ENCODE results near the gene RAB8B. TPM values are rescaled to one million over a fixed set of nuclear protein-coding genes. Genes with fewer than 3 reads are reported as not detected.
"Not testable (repeated sequence)": the region's sequence is repeated elsewhere in the genome, so short reads cannot be mapped to it uniquely, and the experiment has no call there.

RAB8B gene
- polyA plus RNA-seq, 1 donor: 37.1 TPM

DNA sequence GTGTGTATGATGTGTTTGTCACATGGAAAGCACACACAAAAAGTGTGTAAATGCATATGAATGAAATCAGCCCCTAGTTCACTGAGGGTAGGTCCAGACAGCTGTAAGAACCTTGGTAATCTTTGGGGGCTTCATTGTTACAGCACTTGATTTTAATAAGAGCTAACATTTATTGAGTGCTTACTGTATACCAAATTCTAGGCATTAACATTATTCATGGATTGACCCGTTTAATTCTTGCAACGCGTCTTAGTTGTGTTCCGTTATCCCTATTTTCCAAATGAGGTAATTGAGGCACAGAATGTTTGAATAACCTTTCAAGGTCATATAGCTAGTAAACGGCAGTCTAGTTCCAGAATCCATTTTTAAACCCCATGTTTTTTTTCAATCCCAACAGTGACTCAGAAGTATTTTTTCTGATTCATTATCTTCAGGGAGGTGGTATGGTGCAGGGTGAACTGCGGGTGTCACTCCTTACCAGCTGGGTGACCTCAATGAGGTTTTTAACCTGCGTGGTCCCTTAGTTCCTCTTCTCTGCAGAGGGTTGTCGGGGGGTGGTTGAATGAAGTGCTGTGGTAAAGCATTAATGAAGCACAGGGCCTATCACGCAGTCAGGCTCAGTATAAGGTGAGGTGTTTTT lies 14.2 kb downstream of the RAB8B start:
- DNase-seq: no peak

DNA sequence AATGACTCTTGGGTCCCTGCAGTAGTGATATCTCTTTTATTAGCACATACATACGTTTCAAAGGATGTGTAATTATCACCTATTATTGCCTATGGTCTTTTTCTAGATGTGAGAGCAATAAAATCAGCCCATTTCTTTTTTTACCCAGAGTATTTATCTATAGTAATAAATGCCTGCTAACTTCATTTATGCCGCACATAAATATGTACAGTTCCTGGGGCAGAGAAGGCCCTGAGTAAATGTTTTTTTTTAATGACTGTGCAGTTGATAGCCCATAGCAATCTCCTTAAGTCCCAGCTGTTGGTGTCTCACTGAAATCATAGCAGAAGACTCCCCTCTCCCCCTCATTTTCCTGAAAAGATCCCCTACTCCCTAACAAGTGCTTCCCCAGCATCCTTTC lies 16.7 kb downstream of the RAB8B start:
- DNase-seq: no peak

DNA sequence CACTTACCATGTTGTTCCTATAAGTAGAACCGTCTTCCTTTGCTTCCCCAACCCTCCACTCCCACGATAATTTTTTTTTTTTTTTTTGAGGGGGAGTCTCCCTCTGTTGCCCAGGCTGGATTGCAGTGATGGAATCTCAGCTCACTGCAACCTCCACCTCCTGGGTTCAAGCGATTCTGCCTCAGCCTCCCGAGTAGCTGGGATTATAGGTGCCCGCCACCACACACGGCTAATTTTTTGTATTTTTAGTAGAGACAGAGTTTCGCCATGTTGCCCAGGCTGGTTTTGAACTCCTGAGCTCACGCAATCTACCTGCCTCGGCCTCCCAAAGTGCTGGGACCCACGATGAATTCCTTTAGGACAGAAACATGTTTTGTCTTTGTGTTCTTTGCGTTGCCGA lies 19.4 kb downstream of the RAB8B start:
- DNase-seq: not testable (repeated sequence)

DNA sequence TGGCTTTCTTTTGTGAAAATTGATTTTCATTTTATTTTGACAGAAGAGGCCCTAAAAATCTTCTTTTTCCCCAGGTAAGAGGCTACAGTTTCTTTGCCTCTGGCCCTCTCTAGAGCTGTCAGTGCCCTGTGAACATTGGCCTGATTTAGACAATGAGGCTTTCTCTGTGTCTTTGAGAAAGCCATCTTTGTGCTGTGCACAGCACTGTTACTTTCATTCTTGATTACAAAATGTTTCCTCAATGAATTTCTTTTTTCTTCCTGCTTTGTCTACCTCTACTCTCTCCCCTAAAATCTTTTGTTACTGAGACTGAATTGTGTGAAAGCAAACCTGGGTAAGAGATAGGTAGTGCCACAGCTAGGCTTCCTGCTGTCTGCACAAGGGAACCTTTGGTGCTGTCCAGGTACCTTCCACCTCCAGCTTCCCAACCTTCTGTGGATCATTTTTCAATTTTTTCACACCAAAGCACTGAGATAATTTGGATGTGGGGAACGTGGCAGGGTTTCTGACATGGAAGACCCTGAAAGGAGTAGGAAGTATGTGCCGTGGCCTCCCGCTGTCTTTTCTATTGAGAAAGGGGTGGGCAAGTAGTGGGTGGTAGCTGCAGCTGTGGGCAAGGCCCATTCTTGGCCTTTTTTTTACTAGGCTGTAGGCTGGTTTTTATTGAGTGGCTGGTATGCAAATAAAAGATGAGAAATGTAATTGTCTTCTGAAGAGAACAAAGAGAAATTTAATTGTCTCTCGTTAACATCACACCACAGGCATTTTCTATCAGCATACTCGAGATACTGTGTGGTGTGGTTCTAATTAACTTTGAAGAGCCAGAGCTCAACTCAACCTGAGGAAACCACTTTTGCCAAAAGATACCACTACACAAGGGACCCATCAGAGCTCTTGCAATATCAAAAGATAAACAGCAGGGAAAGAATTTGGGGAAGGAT lies 21.0 kb downstream of the RAB8B start:
- DNase-seq: no peak

DNA sequence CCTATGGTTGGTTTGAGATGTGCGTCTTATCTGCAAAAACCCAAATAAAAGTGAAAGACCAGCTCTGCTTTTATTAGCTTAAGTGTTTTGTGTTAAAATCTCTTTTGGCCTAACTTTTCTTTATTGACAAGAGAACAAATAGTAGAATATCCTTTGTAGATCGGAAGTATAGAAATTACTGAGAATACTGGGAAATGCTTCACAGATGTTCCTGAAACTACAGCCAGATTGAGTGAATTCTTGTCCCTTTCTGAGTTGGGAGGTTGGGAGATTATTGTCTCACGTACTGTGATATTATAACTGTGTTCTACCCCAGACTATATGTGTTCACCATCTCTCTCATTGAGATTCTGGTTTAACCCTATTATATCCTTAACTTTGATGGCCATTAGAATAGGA lies 21.7 kb downstream of the RAB8B start:
- DNase-seq: no peak

DNA sequence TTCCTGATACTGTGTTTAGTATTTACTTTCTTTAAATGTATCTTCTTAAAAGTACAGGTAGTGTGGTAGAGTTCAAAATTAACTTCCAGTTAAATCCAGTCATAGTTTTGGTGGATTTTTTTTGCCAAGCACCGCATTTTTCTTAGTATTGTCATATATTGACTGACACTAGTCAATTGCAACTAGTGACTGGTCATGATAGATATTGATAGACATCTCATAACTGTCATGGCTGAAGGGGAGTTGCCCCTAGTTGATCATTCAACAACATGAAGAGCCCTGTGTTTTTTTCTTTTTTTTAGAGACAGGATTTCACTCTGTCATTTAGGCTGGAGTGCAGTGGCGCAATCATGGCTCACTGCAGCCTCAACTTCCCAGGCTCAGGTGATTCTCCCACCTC lies 22.1 kb downstream of the RAB8B start:
- DNase-seq: no peak

DNA sequence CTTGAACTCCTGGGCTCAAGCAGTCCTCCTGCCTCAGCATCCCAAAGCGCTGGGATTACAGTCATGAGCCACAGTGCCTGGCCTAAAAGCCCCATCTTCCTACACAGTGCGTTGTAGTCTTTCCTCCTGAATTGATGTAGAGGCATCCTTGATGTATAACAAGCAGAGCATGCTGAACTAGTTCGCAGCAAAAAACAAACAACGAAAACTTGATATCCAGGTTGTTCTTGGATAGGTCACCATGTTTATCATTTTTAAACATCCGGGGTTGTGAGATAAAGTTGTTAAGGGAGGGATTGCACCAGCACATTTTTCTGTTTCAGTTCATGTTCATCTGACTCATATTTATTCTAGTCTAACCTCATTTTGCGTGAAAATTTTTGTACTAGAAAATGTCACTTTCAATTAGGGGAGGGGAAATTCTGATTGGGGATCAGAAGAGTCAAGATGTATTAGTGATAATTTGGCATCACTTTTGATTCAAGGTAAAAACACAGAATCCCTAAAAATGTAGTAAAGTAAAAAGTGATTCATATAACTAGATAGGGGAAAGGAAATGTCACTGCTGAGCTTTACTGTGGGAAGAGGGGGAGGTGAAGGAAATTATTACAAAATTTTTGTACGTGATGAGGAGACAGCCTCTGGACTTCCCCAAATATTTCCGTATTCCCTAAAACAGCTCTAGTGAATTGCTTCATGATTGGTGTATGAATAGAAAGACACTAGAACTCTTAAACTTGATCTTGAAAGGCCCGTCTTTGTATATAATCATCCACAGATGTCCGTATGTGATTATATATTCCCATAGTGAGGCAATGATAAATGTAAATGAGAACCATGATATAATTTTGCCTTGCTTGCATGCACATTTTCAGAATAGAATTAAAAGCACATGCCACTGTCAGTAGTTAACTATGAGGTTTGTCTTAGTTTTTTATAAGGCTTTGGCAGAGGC lies 22.9 kb downstream of the RAB8B start:
- DNase-seq: no peak

DNA sequence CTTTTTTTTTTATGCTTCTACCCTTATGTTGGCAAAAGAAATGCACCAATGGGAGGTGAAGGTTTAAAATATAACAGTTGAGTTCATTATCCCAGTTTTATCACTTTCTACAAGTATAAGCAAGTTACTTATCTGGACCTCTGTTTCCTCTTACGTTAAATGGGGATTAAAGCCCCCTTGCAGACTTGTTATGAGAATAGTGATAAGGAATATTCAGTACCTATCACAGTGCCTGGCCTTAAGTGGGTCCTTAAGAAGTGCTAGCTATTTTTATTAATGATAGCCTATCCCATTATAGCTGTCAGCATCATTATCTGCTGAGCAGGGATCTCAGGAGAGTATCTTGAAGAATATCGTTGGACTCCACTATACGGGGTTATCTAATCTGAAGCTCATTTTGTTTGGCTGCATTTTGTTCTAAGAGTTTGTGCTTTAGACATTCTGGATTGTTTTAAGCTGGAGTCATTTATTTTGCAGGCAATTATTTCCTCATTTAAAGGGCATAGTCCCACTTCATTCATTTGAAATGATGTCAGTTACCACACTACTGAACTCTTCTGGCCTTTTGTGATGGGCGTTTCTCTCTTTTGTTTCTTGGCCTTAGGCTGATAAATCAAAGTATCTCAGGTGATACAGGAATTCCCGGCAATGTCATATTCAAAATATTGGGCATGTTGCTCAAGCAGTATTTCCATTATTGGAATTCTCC lies 28.8 kb downstream of the RAB8B start:
- no peak for DNase-seq

DNA sequence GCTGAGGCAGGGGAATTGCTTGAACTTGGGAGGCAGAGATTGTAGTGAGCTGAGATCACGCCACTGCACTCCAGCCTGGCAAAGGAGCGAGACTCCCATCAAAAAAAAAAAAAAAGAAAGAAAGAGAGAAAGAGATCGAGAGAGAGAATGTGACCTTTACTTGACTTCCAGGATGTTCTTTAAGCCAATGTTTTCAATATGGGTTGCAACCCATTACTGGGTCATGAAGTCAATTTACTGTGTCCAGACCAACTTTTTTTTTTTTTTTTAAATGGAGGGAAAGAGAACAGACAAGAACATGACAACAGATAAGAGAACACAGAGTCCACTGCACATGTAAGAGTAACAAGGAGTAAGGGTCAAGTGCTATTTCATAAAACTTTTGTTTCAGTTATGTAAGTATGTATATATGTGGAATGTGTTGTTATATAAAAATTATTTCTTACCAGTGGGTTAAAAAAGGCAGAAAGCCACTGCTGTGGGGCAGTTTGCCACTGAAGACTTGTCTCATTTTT lies 29.8 kb downstream of the RAB8B start:
- DNase-seq: no peak

DNA sequence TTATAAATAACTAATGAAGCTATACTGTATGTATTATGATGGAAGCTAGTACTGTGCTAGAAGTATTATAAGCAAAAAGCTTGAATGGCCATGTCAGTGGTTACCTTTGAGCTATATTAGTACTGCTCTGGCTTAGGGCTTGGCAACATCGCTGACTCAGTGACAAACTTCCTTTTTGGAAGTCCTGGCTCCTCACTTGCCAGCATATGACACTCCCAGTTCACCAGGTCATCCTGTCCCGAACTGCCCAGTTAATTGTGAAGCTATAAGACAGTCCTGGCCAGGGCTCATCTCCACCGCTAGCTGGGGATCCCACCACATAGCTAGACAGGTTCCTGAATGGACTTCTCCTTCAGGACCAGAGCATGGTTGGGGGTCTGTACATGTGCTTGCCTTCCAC lies 31.9 kb downstream of the RAB8B start:
- no peak for DNase-seq

DNA sequence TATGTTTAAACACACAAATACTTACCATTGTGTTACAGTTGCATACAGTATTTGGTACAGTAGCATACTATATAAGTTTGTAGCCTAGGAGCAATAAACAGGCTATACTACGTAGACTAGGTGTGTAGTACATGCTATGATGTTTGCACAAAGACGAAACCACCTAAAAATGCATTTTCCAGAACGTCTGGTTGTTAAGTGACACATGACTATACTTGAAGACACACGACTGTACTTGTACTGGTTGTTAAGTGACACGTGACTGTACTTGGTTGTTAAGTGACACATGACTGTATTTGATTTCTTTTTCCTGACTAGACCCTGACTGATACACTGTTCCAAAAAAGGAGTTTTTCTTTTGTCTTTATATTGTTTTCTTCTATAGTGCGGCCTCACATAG lies 34.1 kb downstream of the RAB8B start:
- DNase-seq: no peak

DNA sequence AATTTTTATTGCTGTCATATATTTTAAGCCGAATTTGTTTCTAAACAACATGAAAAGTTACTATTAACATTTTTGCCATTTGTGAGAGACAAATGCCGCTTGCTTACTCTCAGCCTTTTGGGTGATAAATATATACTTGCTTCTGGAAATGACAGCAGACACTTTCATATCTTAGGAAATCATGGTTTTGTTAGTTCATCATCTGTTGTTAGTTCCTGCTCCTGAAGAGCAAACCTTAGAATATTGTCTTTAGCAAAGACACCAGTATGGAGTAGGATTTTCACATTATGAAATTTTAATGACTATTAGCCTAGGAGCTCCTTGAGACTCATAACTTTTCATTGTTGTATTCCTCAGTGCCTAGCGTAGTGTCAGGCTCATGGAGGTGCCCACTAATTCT lies 36.0 kb downstream of the RAB8B start:
- no peak for DNase-seq

DNA sequence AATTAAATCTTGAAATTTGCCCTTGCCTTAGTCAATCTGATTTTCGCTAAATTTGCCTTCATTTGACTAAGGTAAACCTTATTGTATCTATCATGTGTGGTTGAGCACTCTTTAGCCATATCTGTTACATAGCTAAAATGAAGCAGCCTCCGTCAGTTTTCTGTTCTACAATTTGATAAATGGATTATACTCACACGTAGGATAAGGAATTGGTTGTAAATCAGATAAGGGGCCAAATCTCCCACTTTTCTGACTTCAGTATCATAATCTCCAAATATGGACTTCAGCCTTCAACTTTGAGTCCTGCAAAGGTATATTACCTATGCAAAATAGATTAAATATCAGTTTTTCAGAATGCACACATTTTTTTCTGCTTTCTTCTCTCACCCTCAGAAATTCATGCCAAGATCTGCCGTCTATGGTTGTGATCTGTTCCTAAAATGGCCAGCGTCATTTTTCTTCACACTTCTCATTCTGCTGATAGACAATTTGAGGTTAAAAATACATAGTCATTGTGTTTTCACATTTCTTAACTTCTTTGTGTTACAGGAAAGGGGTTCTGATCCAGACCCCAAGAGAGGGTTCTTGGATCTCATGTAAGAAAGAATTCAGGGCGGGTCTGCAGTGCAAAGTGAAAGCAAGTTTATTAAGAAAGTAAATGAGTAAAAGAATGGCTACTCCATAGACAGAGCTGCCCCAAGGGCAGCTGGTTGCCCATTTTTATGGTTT lies 36.9 kb downstream of the RAB8B start:
- no peak for DNase-seq

DNA sequence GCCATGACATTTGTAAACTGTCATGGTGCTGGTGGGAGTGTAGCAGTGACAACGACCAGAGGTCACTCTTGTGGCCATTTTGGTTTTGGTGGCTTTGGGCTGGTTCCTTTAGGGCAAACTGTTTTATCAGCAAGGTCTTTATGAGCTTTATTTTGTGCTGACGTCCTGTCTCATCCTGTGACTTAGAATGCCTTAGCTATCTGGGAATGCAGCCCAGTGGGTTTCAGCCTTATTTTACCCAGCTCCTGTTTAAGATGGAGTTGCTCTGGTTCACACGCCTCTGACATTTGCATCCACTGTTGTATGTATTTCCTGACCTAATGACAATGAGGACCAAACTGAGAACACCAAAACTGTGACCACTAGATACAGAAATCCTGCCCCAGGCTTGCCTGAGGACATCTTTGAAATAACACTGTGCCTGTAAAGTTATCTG lies 37.6 kb downstream of the RAB8B start:
- DNase-seq: no peak

DNA sequence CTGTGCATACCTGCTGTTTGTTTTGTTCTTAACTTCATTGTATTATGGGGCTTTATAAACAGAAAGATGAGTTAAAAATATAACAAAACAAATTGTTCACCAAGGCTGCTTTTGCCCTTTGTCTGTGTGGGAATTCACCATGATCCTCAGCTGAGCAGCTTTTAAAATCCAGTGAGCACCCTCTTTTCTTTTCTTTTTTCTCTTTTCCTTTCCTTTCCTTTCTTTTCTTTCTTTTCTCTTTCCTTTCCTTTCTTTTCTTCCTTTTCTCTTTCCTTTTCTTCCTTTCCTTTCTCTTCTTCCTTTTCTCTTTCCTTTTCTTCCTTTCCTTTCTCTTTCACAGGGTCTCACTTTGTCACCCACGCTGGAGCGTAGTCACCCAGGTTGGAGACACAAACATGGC lies 38.3 kb downstream of the RAB8B start:
- no peak for DNase-seq

DNA sequence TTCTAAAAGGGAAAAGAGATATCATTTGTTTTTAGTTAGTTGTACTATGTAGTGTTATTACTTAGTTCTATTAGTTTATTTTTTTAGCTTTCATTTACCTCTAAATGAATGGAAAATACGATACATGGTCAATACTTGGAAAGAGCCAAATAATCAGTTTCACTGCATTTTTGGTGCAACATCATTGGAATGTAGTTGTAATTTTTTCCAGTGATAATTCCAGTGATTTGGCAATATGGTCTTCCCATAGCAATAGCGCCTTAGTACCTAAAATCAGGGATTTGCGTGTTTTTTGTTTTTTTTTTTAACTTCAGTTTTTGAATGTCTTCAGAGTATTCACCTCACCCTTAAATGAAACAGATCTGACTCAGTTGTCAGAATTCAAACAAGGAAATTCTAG lies 41.8 kb downstream of the RAB8B start:
- DNase-seq: no peak

DNA sequence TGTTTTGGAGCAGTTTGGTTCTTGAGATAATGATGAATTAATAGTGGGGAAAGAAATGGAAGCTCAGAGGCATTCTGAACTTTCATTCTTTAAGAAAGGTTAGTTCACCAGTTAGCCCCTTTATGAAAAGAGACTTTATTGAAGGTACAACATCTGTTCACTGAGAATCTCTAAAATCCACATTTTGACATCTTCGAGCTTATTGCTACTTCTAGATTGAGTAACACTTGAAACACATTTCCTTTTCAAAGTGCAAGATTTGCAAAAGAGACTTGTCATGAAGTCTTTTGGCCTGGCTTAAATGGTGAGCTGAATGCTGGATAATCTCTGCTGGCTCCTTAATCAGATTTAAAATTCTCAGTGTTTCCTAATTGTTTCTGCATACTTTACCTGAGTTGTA lies 42.3 kb downstream of the RAB8B start:
- DNase-seq: no peak

DNA sequence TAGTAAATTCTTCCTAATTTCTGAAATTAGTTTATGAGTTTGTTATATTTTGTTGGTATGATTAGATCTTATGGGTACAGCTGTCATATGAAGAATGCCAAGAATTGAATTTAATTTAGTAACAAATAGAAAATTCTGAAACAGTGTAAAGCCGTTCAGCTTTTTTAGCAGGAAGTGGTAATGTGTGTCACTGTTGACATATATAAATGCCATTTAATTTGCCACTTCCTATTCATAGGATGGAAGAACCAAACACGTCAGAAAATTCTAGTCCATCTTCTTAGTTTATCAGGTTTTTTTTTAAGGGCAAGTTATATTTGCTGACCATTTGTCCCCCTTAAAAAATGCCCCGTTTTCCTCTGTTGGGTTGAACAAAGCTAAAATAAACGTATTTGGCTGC lies 43.0 kb downstream of the RAB8B start:
- no peak for DNase-seq

DNA sequence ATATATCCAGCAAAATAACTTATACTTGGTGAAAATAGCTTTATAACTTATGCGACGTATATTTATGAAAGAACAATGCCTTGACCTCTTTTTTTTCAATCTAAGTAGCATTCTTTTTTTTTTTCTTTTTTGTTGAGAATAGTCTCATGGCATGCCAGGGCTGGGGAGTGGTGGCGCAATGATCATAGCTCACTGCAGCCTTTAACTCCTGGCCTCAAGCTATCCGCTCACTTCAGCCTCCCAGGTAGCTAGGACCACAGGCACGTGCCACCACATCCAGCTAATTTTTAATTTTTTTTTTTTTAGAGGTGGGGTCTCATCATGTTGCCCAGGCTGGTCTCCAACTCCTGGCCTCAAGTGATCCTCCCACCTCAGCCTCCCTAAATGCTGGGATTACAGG lies 43.5 kb downstream of the RAB8B start:
- no peak for DNase-seq

DNA sequence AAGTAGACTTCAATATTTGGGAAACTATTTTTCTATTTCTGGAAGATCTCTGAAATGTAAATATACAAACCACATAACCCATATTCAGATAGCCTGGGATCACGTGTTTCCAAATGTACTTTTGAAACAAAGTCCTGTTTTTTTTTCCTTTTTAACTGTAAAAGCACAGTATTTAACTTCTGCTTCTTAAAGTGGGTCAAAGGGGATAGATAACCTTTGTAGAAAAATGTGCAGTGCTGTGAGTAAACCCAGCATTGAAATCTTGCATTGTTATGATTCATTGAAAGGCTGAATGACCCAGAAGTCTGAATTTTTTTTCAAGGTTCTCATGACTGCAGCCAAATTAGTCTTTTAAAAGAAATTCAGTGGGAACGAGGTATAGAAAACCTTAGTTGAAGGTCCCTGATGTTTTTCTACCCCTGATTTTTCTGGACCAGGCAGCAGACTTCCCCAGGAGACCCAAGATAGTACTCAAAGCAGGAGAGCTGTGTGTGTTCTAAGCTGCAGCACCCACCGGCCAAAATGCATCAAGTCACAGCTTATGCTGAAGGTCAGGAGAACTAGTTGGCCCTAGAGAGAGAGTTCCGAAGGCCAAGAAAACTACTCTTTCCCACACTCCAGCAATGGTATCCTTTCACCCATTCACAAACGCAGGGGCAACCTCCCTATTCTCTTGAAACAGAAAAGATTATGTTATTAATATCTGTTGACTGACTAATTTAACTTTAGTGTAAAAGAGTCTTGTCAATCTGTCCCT lies 44.4 kb downstream of the RAB8B start:
- DNase-seq: no peak

All from left kidney (tissue), 2 donors.